Vagina (tissue), 2 donors: ENCODE results near the gene TNS1.

ENCODE experiments used
- POLR2AphosphoS5 ChIP-seq, 2 donors: sonication (generic); formaldehyde crosslinking; IDR thresholded peaks; one replicate each; pipeline ENCODE4 v1.9.0; 2017; ENCODE audit warnings: antibody characterized with exemption in 2 of 2, mild to moderate bottlenecking in 2 of 2, low read depth in 1 of 2; ENCODE audit not compliant: insufficient read depth in 1 of 2
- TF ChIP-seq, protein P1 (sequence below), 3 experiments: fragments of 450-650 bp in 2 of 3; fragments of 200-600 bp in 1 of 3; sonication (generic) in 1 of 3; IDR thresholded peaks; one replicate each; pipeline ENCODE4 v1.5.1; 2017 to 2019; ENCODE audit warnings: antibody characterized with exemption in 3 of 3, mild to moderate bottlenecking in 2 of 3, moderate library complexity in 2 of 3

- TF ChIP-seq POLR2AphosphoS5 (IDR thresholded peaks at IDR 0.05; ENCODE audit: insufficient read depth in 1 of 2, low read depth in 1 of 2): peak; percentile 43 to 76
- TF ChIP-seq, protein P1, sequence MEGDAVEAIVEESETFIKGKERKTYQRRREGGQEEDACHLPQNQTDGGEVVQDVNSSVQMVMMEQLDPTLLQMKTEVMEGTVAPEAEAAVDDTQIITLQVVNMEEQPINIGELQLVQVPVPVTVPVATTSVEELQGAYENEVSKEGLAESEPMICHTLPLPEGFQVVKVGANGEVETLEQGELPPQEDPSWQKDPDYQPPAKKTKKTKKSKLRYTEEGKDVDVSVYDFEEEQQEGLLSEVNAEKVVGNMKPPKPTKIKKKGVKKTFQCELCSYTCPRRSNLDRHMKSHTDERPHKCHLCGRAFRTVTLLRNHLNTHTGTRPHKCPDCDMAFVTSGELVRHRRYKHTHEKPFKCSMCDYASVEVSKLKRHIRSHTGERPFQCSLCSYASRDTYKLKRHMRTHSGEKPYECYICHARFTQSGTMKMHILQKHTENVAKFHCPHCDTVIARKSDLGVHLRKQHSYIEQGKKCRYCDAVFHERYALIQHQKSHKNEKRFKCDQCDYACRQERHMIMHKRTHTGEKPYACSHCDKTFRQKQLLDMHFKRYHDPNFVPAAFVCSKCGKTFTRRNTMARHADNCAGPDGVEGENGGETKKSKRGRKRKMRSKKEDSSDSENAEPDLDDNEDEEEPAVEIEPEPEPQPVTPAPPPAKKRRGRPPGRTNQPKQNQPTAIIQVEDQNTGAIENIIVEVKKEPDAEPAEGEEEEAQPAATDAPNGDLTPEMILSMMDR (IDR thresholded peaks at IDR 0.05): no peak
Measured at GRCh38 chr2:217919781-217920351, 82.9 kb downstream of the TNS1 start.
